Sigmoid colon (tissue), 7 donors: ENCODE results near the gene CDH24. TPM values are rescaled to one million over a fixed set of nuclear protein-coding genes. Genes with fewer than 3 reads are reported as not detected.

Experiments
- DNase-seq: peaks from one replicate; pipeline ENCODE4 v3.0.0-alpha.2; 2019
- H3K27ac ChIP-seq, 4 donors: fragments of 200-600 bp; sonication (generic); one replicate each; pipeline ENCODE4 v1.5.1; 2016 to 2019; ENCODE audit warnings: mild to moderate bottlenecking in 1 of 4
- H3K27me3 ChIP-seq, 3 donors: fragments of 200-600 bp; sonication (generic); one replicate each; pipeline ENCODE4 v1.5.1; 2019; ENCODE audit warnings: mild to moderate bottlenecking in 1 of 3
- H3K36me3 ChIP-seq, 4 donors: fragments of 200-600 bp; sonication (generic); one replicate each; pipeline ENCODE4 v1.5.1; 2016 to 2019
- H3K4me1 ChIP-seq, 4 donors: fragments of 200-600 bp; sonication (generic); one replicate each; pipeline ENCODE4 v1.5.1; 2017 to 2019
- H3K4me3 ChIP-seq, 4 donors: fragments of 200-600 bp; sonication (generic); one replicate each; pipeline ENCODE4 v1.5.1; 2017 to 2019; ENCODE audit warnings: mild to moderate bottlenecking in 2 of 4, moderate library complexity in 1 of 4
- H3K9me3 ChIP-seq, 4 donors: fragments of 200-600 bp in 3 of 4; sonication (generic) in 3 of 4; one replicate each; pipeline versions ENCODE4 v1.5.1 to v1.6.1; 2013 to 2019
- CTCF ChIP-seq, 4 experiments: fragments of 450-650 bp in 3 of 4; fragments of 200-600 bp in 1 of 4; IDR thresholded peaks; one replicate each; pipeline ENCODE4 v1.5.1; 2016 to 2019; ENCODE audit warnings: antibody characterized with exemption in 4 of 4, mild to moderate bottlenecking in 3 of 4, moderate library complexity in 2 of 4
- EP300 ChIP-seq, 4 donors: sonication (generic); formaldehyde crosslinking; IDR thresholded peaks; one replicate each; pipeline ENCODE4 v1.6.1; 2017; ENCODE audit warnings: antibody characterized with exemption in 4 of 4
- POLR2A ChIP-seq, 2 donors: fragments of 450-650 bp; IDR thresholded peaks; one replicate each; pipeline ENCODE4 v1.6.1; 2016; ENCODE audit warnings: antibody characterized with exemption in 2 of 2, mild to moderate bottlenecking in 2 of 2, moderate library complexity in 2 of 2
- POLR2AphosphoS5 ChIP-seq, 4 donors: sonication (generic); formaldehyde crosslinking; IDR thresholded peaks; one replicate each; pipeline ENCODE4 v1.6.1; 2017; ENCODE audit warnings: antibody characterized with exemption in 4 of 4
- WGBS, 2 donors: extraction: QIAGEN DNeasy Blood & Tissue Kit; methylation state at CpG; one replicate each; pipeline ENCODE4 v1.1.7; 2013; 5-methylcytosine and 5-hydroxymethylcytosine counted together
- intact Hi-C: fragments of 100-400 bp; cut with DNase I; formaldehyde crosslinking; loops from one replicate; pipeline ENCODE4 v1.15.1; 2023
- polyA plus RNA-seq, 3 donors: library from polyadenylated mRNA; stranded (reverse); fragments of 200-250 nt; gene quantifications; one replicate each; pipeline ENCODE4 v1.2.3, GENCODE V29; 2013
- total RNA-seq, 4 donors: library from RNA; depleted of rRNA; stranded (reverse); fragments of >200 nt; gene quantifications; one replicate each; pipeline ENCODE4 v1.1.0, GENCODE V29; 2016
- donor health status: healthy with polysubstance abuse.
- donor health status: Bipolar disorder and iron deficiency.
- donor health status: healthy.

The CDH24 gene
- total and polyA plus RNA-seq, 7 donors, result 0.46 to 7.5 (median 2.1) TPM

GRCh38 chr14:23023795-23024152, 33.5 kb downstream of the CDH24 start:
- intact Hi-C loops, result no loop called here
- no peak overlapping the region for H3K27ac ChIP-seq
- TF ChIP-seq EP300 (IDR thresholded peaks at IDR 0.05) (no peak), CTCF (IDR thresholded peaks at IDR 0.05) (no peak), POLR2AphosphoS5 (IDR thresholded peaks at IDR 0.05) (no peak), POLR2A (IDR thresholded peaks at IDR 0.05) (no peak)
- H3K4me3 ChIP-seq, result no peak overlapping the region
- H3K27me3 ChIP-seq, result no peaks in the 10 kb centered on the region
- H3K9me3 ChIP-seq, result no peaks in the 10 kb centered on the region
- no peak for DNase-seq
- H3K36me3 ChIP-seq, result peaks cover 8 to 47% (median 12%) of the 10 kb centered on the region in 4 donors
- no peaks in the 10 kb centered on the region for H3K4me1 ChIP-seq
- 88 to 97% methylated on average over 2 of the region's 2 CpGs for WGBS, 2 donors

- no peaks in the 10 kb centered on the region for H3K9me3 ChIP-seq
- 89% methylated on average over 8 of the region's 8 CpGs for WGBS, 2 donors
- peaks cover 8 to 41% (median 12%) of the 10 kb centered on the region in 4 donors for H3K36me3 ChIP-seq
- intact Hi-C loops, result no loop called here
- no peak for DNase-seq
- no peak overlapping the region for H3K4me3 ChIP-seq
- TF ChIP-seq POLR2A (IDR thresholded peaks at IDR 0.05), result no peak
- no peak for TF ChIP-seq CTCF (IDR thresholded peaks at IDR 0.05)
- TF ChIP-seq EP300 (IDR thresholded peaks at IDR 0.05), result no peak
- TF ChIP-seq POLR2AphosphoS5 (IDR thresholded peaks at IDR 0.05), result no peak
- H3K27ac ChIP-seq, result no peak overlapping the region
- H3K4me1 ChIP-seq, result no peaks in the 10 kb centered on the region
- no peaks in the 10 kb centered on the region for H3K27me3 ChIP-seq
Measured at GRCh38 chr14:23023022-23023794, 34.1 kb downstream of the CDH24 start.

GRCh38 chr14:23021889-23022442, 35.4 kb downstream of the CDH24 start:
- no peak for DNase-seq
- Histone ChIP-seq H3K27me3 (no peaks in the 10 kb centered on the region), H3K36me3 (peaks cover 0 to 29% (median 12%) of the 10 kb centered on the region in 4 donors), H3K9me3 (no peaks in the 10 kb centered on the region), H3K27ac (no peak overlapping the region), H3K4me1 (no peaks in the 10 kb centered on the region), H3K4me3 (no peak overlapping the region)
- TF ChIP-seq POLR2AphosphoS5 (IDR thresholded peaks at IDR 0.05), result no peak
- TF ChIP-seq POLR2A (IDR thresholded peaks at IDR 0.05), result no peak
- no peak for TF ChIP-seq EP300 (IDR thresholded peaks at IDR 0.05)
- no peak for TF ChIP-seq CTCF (IDR thresholded peaks at IDR 0.05)
- intact Hi-C loops, result no loop called here
- WGBS, 2 donors, result 60 to 77% methylated on average over 7 of the region's 7 CpGs

- H3K4me3 ChIP-seq, result no peak overlapping the region
- TF ChIP-seq POLR2A (IDR thresholded peaks at IDR 0.05), result no peak
- H3K27ac ChIP-seq, result no peak overlapping the region
- H3K36me3 ChIP-seq, result peaks cover 0 to 23% (median 10%) of the 10 kb centered on the region in 4 donors
- DNase-seq, result no peak
- intact Hi-C loops, result no loop called here
- WGBS, 2 donors, result 84 to 91% methylated on average over 9 of the region's 9 CpGs
- H3K9me3 ChIP-seq, result no peaks in the 10 kb centered on the region
- no peaks in the 10 kb centered on the region for H3K4me1 ChIP-seq
- H3K27me3 ChIP-seq, result no peaks in the 10 kb centered on the region
Measured at GRCh38 chr14:23021434-23021833, 35.9 kb downstream of the CDH24 start.

- TF ChIP-seq EP300 (IDR thresholded peaks at IDR 0.05), result no peak
- TF ChIP-seq POLR2A (IDR thresholded peaks at IDR 0.05), result no peak
- TF ChIP-seq POLR2AphosphoS5 (IDR thresholded peaks at IDR 0.05), result no peak
- no peak for TF ChIP-seq CTCF (IDR thresholded peaks at IDR 0.05)
- intact Hi-C loops, result no loop called here
- Histone ChIP-seq H3K4me3 (no peak overlapping the region), H3K36me3 (peaks cover 0 to 13% (median 2%) of the 10 kb centered on the region in 4 donors), H3K9me3 (no peaks in the 10 kb centered on the region), H3K27me3 (no peaks in the 10 kb centered on the region), H3K4me1 (no peaks in the 10 kb centered on the region), H3K27ac (no peak overlapping the region)
- DNase-seq, result no peak
- WGBS, 2 donors, result 87 to 96% methylated on average over 7 of the region's 7 CpGs
Measured at GRCh38 chr14:23020143-23021128, 36.9 kb downstream of the CDH24 start.
